Activated effector memory CD4-positive, alpha-beta T cell treated with Interleukin-2 at 50 U/mL for 16 hours (primary cell): ENCODE results near the gene CCBE1.

Source experiments
- DNase-seq: peaks from one replicate; pipeline ENCODE4 v3.0.0-alpha.2; 2020

Gene CCBE1

GRCh38 chr18:59564561-59564960 is 132.7 kb downstream of the CCBE1 start:
- no peak for DNase-seq

GRCh38 chr18:59563176-59563785 is 133.9 kb downstream of the CCBE1 start:
- no peak for DNase-seq

DNA sequence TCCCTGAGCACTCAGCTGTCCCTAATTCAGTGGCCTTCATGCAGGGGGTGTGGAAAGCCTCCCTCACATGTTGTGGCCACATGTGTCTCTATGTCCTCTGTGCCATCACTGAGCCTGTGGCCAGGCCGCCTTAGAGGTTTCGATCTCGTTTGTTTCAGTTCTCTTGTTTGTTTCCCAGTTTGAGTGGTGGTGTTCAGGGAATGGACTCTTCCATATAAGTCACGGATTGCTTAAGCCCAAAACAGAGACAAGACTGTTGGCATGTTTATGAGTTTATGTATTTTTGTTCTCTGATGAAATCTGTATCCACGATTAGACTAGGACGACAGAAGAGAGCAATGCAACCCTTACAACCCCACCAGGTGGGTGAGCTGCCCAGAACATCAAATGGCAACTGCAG is 134.5 kb downstream of the CCBE1 start:
- no peak for DNase-seq

DNA sequence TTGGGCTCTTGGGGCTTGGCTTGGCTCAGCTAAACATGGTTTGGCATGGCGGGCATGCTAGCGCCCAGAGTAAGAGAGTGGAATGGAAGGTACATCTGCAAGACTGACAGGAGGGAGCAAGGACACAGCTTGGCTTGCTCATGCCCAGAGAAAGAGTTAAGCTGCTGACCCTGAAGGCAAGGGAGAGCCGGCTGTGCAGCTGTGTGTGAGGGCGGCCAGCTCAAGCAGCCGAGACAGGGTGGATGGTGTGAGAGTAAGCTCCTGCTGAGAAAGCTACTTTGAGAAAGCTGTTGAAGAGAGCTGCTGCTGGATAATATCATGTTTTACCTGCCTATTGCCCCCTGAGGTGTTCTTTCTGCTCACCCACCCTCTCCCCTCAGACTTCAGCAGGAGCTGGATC is 135.6 kb downstream of the CCBE1 start:
- no peak for DNase-seq

DNA sequence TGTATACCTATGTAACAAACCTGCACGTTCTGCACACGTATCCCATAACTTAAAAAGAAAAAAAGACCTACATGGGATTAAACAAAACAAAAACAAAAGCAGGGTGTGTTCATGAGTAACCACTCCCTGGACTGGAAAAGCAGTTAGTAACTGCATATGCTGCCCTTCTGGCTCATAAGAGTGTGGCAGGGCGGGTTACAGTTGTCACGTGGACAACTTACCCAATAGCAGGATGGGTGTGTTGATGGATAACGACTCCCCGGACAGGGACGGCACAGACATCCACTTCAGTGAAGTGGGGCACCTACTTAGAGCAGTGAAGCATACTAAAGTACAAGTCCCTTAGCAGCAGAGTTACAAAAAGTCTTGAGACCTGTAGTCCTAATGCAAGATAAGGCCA is 136.7 kb downstream of the CCBE1 start:
- DNase-seq = no peak

DNA sequence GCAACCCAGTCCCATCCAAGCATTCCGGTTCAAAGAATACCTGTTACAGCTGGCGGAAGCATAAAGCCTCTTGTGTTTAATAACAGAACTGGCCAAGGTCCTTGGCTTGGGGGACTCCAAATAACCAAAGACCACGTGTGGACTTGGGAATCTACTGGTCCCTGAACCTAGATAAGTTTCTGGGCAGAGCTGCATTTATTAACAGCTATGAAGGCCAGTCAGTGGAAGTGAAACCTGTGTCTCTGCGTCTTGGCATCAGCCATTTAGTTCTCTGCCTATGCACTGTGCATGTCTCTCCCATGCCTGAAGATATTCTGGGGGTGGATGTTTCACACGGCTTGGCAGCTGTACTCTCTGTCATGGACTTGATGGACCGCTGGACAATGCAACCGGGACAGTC is 137.7 kb downstream of the CCBE1 start:
- no peak for DNase-seq

- DNase-seq = no peak
Measured at GRCh38 chr18:59555995-59556659, 141.1 kb downstream of the CCBE1 start.

DNA sequence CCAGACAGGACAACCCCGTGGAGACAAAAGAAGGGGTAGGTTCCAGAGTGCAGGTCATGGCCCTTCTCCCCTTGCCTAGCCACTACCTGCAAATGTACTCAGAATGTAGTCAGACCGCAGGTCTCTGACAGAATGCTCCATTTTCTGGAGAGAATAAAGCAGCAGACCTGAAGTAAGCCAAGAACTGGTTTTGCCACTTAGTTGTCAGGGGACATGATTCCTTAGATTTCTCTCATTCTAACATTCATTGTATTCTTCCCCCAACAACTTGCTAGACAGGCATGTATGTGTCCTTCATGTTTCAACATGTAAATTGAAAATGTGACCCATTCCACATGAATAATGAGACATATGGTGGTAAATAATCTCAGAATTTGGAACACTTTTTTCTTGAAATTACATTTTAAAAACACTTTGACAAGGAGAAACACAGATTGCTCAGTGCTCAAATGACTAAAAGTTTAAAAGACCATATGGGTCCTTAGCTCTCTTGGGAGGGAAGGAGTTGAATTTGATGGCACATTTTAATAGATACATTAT is 142.4 kb downstream of the CCBE1 start:
- no peak for DNase-seq

- DNase-seq = no peak
Measured at GRCh38 chr18:59553273-59553870, 143.9 kb downstream of the CCBE1 start.

DNA sequence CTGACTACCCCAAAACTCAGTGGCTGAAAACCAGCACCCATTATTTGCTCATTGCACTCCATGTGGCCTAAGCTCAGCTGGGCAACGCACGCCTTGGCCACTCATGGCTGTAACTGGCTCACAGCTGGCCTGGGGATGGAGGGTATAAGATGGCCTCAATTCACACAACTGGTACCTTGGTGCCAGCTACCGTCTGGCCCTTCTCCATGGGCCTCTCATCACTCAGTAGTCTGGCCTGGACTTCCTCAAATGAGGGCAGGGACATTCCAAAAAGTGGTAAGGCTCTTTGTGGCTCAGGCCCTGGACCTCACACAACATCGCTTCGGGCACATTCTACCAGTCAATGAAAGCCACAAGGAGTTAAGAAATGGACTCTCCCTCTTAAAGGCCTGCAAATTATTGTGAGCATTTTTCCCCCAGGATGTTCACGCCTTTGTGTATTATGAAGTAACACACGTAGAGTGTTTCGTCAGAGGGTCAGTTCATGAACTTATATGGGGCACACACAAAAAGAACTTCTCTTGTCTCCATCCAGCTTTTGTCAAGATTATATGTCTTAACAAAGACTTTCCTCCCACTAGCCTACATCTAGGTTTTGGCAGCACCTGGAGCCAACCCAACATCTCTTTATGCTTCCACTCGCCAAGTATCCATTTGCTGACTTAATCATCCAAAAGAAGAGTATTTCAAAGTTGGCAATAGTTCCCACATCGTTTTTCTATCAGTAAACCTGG is 145.2 kb downstream of the CCBE1 start:
- DNase-seq = no peak

DNA sequence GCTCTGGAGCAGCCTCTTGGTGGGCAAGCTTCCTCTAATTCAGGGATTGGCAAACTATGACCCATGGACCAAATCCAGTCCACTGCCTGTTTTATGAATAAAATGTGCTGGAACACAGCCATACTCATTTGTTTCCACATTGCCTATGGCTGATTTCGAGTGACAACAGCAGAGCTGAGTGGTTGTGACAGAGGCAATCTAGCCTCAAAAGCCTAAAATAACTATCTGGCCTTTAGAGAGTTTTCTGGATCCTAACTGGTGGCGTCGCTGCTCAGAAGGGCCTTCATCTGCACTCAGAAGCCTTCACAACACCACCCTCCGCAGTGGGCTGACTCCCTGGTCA is 147.1 kb downstream of the CCBE1 start:
- DNase-seq = no peak

GRCh38 chr18:59549503-59550173 is 147.6 kb downstream of the CCBE1 start:
- DNase-seq = no peak

DNA sequence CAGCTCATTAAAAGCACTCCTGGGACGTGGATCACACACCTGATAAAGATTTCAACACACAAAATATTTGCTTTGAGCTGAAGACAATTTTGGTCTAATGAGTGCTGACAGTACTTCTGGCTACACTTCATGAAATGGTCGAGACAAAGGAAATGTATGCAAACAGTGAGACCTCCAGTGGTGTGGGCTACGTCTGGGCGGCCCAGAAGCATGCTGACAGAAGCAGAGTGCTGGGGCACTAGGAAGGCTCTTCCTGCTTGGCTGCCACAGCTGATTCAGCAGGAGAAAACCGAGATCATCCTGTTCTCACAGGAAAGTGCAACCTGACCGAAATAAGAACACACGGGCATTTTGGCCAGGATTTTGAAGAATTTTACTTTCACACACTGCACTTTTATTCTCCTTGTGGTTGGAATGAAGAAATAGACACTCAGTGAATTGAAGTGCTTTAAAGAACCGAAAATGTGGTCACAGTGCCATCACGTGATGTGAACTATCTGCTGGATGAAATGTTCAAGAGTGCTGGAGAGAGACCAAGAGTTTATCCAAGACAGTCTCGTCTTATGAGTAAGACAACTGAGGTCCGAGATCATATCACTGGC is 149.5 kb downstream of the CCBE1 start:
- no peak for DNase-seq

- no peak for DNase-seq
Measured at GRCh38 chr18:59546188-59546587, 151.0 kb downstream of the CCBE1 start.

DNA sequence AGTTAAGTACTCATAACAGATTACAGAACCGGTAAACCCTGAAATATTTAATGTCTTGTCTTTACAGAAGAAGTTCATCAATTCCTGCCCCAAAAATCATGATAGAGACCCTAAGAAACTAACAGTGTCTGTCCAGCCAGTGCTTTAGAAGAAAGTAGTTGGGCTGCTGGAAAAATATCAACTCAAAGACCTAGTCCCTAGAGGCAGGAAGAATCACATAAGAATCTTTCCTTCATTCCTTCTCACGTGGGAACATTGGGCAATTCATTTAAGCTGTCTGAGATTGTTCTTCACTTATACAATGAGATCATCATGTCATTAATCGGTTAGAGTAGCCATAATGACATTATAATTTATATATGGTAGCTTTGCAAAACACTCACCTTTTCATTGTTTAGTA is 156.4 kb downstream of the CCBE1 start:
- no peak for DNase-seq

- DNase-seq = no peak
Measured at GRCh38 chr18:59540346-59540745, 156.9 kb downstream of the CCBE1 start.

- no peak for DNase-seq
Measured at GRCh38 chr18:59539108-59539507, 158.1 kb downstream of the CCBE1 start.

GRCh38 chr18:59537579-59537978 is 159.6 kb downstream of the CCBE1 start:
- no peak for DNase-seq

DNA sequence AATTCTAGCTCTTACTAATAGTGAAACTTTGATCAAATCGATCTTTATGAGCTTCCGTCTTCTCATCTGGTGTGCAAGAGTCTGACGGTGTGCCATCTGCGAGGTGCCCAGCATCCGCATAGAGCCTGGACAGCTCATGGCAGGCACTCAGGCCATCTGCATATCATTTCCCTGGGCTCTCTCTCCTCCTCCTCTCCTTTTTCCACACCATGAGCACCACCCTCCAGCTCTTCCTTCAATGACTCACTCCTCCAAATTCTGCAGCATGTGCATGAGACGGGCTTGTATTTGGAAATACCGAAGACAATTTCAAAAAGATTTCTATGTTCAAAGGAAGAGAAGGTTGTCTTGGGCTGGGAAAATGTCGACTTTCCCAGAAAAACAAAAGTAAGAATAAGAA is 161.1 kb downstream of the CCBE1 start:
- no peak for DNase-seq

GRCh38 chr18:59535055-59535454 is 162.2 kb downstream of the CCBE1 start:
- no peak for DNase-seq

- DNase-seq = no peak
Measured at GRCh38 chr18:59528866-59529265, 168.4 kb downstream of the CCBE1 start.

- DNase-seq = no peak
Measured at GRCh38 chr18:59520562-59521355, 176.5 kb downstream of the CCBE1 start.
